Measurements from ENCODE around the gene KCNK4.

DNA sequence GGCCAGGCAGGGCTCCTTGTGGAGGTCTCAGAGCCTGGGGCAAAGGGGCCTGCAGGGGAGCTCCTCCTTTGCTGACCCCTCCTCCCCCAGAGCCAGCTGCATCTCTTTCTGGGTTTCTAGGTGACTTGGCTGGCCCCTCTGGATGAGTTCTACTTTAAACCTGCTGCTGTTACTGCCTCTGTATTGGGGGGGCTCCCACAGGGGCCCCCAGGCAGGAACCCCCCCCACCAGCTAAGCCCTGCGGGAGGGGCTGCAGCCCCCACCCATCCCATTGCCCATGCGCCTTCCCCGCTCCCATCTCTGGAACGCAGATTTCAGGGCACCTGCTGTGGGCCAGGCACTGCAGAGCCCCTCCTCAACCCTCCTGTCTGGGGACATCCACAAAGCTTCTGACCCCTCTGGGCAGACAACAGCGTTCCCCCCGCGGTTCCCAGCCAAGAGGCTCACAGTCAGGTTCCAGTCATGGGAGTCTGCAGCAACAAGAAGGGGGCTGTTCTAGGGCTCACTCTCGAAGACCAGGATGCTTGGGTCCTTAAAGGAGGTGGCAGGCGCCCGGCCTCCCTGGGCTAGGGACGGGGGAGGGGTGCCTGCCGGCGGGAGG, 40.6 kb upstream of the KCNK4 start:
- TF ChIP-seq CTCF (IDR thresholded peaks at IDR 0.05) (no peak), POLR2A (IDR thresholded peaks at IDR 0.05) (no peak)
